H1 (cell line): Measurements from ENCODE around the gene BMI1. TPM values are rescaled to one million over a fixed set of nuclear protein-coding genes. Genes with fewer than 3 reads are reported as not detected.

Experiments
- CBX5 ChIP-seq: fragments of 300-800, 300-1000 bp; sonication (generic); IDR thresholded peaks from 2 replicates; pipeline ENCODE4 v1.7.1; 2016; ENCODE audit warnings: antibody characterized with exemption, low read length, low read depth
- FOSL1 ChIP-seq: IDR thresholded peaks from 2 replicates; pipeline ENCODE4 v1.6.1; 2011; ENCODE audit warnings: mild to moderate bottlenecking, low read depth, low read length, moderate library complexity; ENCODE audit not compliant: insufficient read depth
- HDAC6 ChIP-seq: IDR thresholded peaks from one replicate; pipeline ENCODE4 v1.7.1; 2012; ENCODE audit warnings: low read depth, mild to moderate bottlenecking, inconsistent platforms, low read length, moderate library complexity
- KDM4A ChIP-seq: IDR thresholded peaks from one replicate; pipeline ENCODE4 v1.7.1; 2012; ENCODE audit warnings: low read depth, mild to moderate bottlenecking, moderate library complexity, low read length, inconsistent platforms; ENCODE audit not compliant: severe bottlenecking
- MAX ChIP-seq: IDR thresholded peaks from 2 replicates; pipeline ENCODE4 v1.6.1; 2012; ENCODE audit warnings: inconsistent platforms
- polyA plus RNA-seq, 7 experiments: library from polyadenylated mRNA; depleted of rRNA in 3 of 7; stranded (reverse) in 5 of 7; unstranded in 2 of 7; fragments of >200 nt in 5 of 7; fragments of 200-250 nt in 2 of 7; gene quantifications; 1 replicate in 5 of 7; 2 replicates in 1 of 7; 4 replicates in 1 of 7; pipeline versions ENCODE4 v1.2.1 to v1.2.3, GENCODE V29; 2011 to 2013; ENCODE audit warnings: missing spikeins in 2 of 7, mixed read lengths in 2 of 7
- total RNA-seq: library from RNA; stranded (reverse); fragmentation: NEBNext Ultra II Directional; extraction: Animal tissue kit (Norgen Biotek cat#: 25700); gene quantifications from 2 replicates; pipeline ENCODE4 v1.2.1, GENCODE V29; 2021

Gene BMI1
- total and polyA plus RNA-seq, 2 of the 8 experiments (the other 6 are each of a cell fraction or from before 2014, with no cell fraction given), result 2.8 to 10.7 TPM

- TF ChIP-seq FOSL1 (no peak), MAX (no peak), HDAC6 (no peak), KDM4A (no peak), CBX5 (no peak)
These were observed 18.9 kb downstream of the BMI1 start (continued) for GRCh38 chr10:22339761-22340328.
